GM21367 (cell line): ENCODE results near the gene ERF.

Experiments
- ATAC-seq: cut with Tn5 transposase; IDR thresholded peaks from one replicate; pipeline ENCODE4 v1.9.1; 2021; ENCODE audit not compliant: unreplicated experiment

ERF gene

DNA sequence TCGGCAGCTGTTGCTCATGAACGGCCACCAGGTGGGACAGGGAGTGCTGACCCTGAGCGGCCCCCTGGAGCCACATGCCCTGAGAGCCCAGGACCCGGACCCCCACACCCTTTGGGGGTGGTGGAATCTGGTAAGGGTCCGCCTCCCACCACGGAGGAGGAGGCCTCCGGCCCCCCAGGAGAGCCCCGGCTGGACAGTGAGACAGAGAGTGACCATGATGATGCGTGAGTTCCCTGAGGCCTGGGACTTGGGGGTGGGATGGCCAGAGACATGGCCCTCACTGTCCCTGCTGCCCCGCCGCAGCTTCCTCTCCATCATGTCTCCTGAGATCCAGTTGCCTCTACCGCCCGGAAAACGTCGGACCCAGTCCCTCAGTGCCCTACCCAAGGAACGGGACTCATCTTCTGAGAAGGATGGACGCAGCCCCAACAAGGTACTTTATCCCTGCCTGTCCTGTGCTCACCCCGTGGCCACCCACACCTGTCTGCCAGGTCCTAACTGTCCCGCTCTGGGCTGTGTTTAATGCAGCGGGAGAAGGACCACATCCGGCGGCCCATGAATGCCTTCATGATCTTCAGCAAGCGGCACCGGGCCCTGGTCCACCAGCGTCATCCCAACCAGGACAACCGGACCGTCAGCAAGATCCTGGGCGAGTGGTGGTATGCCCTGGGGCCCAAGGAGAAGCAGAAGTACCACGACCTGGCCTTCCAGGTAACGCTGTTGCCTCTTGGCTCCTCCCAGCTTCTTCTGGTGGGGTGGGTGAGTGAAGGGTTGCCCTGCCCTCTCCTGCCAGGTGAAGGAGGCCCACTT is 32.3 kb upstream of the ERF start:
- no peak for ATAC-seq

DNA sequence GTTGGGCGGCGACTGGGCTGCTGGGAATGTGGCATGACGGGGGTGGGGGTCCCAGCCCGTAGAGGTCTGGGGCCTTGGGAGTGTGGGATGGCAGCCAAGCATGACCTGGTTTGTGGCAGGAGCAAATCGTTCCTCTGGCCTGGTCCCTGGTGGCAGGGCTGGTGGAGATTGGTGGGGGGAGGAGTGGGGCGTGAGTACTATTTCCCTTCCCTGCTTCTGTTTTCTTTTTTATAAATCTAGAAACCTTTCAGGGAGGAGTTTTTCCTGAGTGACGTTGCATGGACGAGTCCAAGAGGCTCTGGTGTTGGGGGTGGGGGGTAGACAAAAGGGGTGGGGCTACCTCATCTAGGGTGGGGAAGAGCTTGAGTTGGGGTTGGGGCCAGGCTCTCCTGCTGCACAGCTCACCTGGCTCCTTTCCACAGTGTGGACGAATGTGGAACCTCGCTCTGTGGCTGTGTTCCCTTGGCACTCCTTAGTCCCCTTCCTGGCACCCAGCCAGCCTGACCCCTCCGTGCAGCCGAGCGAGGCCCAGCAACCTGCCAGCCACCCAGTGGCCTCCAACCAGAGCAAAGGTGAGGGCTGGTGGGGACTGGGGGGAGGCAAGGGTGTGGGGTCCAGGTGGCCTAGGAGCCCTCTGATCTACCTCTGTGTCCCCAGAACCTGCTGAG is 31.6 kb upstream of the ERF start:
- no peak for ATAC-seq

DNA sequence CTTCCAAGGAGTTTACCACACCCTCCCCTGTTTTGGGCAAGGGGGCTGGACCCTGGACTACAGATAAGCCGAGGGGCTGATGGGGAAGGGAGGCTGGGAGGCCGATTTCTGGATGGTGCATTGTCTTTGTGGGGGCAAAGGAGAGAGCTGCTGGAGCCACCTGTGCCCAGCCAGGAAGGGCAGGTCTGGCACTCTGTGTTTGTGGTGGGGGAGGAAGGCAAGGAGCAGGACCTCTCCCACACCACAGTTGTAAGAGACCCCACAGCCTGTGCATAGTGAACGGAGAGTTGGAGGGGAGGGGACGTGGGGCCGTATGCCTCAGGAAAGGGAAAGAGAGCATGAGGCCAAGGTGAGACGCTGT is 31.0 kb upstream of the ERF start:
- no peak for ATAC-seq

DNA sequence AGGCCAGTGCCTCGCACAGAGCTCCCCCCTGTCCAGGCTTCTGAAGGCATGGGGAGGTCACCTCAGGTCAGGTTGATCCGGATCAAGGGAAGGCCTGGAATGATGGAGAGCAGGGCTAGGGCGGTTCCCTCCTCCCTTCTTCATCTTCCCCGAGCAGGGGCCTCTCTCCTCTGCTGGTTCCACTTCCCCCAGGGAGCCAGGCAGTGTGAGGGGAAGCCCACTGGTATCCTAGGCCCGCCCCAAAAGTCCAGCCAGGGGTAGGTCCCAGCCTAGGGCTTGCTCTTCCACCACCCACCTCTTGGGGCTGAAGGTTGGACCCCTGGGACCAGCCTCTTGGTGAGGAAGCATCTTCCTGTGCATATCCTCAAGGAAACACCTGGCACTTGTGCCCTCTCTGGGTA is 30.6 kb upstream of the ERF start:
- no peak for ATAC-seq

DNA sequence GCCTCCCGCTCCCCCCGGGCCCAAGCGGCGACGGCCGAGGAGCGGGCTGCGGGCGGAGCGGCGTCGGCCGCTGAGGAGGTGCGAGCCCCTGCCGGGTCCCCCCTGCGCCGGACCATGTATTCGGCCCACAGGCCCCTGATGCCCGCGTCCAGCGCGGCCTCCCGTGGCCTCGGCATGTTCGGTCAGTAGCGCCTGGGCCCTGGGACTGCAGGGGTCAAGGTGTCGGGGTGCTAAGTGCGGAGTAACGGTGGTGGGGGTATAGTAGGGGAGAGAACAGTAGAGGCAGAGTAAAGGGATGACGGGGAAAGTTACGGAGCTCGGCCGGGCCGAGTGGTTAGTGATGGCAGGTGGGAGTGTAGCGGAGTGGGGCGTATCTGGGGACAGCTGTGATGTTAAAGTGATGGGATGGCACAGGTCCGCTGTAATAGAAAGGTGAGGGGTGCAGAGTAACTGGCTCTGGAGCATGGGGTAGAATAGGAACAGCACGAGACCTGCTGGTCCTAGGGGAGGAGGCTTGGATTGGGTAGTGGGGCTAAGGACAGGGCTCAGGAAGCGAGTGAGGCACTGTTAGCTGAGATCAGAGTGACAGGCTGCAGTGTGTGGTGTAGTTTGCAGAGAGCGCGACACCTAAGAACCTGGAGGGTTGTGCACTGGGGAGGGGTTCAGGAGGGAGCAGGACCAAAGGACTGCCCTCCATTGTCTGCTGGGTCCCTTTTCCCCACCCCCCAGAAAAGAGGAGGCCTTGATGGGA is 29.8 kb upstream of the ERF start:
- ATAC-seq = no peak

DNA sequence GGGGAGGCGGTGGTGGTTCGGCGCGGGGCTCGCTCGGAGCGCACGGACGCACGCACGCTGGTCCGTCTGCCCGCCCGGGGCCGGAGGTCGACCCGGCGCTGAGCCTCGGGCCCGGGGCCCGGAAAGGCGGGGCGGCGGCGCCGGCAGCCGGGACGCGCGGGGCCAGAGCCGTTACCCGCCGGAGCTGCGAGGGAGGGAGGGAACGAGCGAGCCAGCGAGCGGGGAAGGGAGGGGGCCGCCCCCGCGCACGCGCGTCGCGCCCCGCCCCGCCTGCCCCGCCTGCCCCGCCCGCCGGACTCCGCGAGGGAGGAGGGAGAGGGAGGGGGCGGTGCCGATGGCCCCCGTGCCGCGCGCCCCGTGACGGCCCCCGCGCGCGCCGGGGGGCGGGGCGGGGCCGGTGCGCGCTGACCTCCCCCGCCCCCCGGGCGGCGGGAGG is 29.2 kb upstream of the ERF start:
- ATAC-seq = peak; percentile 20

DNA sequence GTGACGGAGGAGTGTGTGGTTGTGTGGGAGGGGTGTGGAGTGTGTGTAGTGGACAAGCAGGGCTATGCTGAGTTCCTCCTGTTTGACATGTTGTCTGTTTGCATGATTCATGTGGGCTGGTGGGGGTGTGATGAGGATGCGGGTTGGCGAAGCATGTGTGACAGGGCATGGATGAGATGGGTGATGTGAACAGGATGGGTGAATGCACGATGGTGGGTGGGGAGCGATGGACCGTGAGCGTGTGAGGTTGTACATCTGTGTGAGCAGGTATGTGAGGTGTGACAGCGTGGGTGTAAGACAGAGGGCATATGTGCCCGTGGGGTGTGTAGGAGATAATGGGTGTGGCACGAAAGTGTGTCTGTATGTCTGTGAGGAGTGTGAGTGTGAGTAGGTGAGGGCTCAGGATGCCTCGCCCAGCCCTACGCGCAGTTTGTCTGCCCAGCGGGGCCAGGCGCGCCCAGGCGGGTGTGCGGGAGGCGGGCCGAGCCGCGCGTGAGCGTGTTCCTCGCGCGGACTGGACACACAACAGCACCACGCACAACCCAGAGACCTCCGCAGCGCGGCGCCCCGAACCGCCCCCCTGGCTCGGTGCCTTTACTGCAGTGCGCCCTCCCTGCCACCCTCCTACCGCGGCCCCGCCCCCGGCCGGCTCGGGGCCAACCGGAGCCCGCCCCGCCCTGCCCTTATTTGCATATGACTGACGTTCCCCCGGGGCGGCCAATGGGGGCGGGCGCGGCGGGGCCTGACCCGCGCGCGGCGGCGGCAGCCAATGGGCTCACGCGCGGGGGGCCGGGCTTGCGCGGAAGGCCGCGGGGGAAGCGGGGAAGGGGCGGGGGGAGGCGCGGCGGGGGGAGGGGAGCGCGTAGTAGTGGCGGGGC is 28.5 kb upstream of the ERF start:
- ATAC-seq = peak; percentile 29

DNA sequence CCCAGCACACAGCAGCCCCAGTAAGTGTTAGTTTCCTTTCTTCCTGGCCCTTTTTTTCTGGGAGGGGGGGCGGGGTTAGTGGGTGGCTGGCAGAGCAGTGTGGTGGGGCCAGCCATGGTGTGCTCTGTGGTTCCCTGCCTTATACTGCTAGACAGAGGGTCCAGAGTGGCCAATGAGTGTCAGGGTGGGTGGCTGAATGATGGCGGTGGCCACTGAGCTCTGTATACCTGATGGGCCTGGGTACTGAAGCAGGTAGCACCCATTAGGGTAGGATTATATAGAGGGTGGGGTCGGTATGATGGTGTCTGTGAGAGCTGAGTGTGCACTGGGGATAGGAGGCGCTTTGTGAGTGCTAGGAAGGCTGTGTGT is 27.9 kb upstream of the ERF start:
- no peak for ATAC-seq

DNA sequence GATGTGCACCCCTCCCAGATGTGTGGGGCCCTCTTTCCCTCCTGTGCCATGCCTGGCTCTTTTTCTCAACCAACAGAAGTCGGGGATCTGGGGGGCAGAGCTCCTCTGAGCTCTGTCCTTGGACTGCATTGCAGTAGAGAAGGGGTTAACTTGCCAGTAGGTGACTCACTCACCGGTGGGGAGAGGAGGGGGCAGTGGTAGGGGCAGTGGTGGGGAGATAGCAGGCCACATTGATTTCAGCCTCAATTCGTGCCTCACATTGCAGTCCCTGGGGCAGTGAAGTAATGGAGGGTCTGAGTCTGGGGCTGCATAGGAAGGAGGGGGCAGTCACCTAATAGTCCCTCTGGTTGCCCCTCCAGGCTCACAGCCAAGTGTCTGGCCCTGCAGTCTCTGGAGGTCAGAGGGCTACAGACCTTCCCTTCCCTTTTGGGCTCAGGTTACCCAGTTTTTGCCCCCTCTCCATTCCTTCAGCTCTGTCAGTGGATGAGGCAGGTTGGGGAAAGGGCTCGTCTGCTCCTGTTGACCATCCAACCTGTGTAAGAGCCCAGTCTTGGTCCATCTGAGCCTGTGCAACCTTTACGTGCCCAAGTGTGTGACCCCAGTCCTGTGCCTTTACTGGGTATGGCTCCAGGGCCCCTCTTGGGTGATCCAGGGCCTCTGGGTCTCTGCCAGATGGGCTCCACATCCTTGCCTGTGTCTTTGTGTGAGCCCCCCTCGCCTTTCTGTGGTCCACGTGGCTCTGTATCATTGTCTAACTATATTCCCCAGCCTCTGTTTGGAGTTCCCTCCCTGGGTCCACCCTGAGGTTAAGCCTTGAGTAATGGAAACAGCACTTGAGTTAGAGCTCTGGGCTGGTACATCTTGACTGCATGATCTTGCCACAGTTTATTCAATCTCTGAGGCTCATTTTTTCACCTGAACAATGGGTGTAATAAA is 27.2 kb upstream of the ERF start:
- ATAC-seq = no peak

DNA sequence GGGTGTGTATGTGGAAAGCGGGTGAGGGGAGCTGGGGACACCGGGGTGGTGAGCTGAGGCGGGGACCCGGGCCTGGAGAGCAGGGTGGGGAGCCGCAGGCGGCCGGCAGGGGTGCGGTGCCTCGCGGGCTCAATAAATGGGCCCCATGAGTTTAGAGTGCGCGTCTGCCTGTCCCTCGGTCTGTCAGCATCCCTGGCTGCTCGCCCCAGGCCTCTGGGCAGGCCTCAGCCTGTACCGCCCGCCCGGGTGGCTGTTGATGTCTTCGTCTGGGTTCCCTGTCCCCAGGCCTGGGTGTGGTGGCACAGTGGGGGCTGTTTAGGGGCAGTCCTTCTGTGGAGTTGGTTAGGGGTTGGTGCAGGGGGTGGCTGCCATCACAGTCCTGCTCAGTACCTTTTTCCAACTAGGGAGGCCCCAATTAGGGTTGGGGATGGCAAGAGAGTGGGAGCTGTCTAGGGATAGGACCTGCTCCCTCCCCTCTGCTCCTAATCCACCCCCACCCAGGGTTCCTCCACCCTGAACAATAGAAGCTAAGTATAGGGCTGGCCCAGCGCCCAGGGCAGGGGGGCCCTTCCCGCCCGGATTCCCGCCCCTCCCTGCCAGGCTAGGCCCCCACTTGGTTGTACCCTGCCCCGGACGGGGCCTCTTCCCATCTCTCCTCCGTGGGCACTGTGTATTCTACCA is 26.4 kb upstream of the ERF start:
- no peak for ATAC-seq

DNA sequence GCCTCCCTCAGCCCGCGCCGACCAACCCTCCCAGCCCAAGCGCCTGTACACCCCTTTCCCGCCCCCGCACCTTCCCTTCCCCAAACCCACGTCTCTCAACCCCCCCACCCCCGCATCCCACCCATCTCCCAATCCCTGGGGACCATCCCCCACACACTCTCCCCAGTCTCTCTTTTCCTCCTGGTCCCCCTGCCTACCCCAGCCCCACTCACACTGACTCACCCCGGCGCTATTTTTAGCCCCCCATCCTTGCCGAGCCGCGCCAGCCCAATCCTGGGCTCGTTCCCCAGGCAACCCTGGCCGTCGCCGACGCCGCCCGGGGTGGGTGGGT is 25.9 kb upstream of the ERF start:
- ATAC-seq = no peak

DNA sequence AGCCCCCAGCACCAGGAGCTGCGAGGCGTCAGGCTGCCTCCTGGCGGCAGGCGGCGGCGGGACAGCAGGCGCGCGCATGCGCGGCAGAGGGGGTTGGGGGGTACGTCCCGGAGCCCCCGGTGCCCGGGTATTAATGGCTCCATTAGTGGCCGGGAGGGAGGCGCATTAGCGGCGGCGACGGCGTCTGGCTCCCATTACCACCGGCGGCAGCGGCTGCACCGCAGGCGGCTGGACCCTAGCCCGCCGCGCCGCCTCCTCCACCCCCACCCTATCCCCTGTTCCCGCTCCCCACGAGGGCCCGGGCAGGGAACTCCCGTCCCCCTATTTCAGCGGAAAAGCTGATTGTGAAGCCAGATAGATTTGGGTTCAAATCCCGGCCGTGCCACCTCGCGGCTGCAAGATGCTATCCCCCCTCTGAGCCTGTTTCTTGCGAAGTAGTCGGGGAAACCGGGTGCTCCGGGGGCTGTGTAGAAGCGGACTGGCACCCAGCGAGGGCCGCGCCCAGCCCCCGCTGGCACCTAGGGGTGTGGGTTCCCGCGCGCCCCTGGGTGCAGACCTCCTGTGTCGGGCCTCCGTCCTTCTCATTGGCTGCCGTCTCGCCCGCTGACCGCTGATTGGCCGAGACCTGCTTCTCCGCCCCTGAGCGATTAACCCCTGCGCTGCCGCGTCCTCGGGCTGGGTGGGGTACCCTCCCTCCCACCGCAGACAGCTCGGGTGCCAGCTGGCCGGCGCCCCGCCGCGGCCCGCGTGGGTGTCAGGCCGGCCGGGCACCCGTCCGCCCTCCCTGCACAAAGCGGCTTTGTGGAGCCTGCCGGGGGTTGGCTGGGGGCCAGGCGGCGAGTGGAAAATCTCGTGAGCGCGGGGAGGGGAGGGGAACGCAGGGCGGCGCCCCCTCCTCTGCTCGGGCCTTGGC is 25.2 kb upstream of the ERF start:
- no peak for ATAC-seq

DNA sequence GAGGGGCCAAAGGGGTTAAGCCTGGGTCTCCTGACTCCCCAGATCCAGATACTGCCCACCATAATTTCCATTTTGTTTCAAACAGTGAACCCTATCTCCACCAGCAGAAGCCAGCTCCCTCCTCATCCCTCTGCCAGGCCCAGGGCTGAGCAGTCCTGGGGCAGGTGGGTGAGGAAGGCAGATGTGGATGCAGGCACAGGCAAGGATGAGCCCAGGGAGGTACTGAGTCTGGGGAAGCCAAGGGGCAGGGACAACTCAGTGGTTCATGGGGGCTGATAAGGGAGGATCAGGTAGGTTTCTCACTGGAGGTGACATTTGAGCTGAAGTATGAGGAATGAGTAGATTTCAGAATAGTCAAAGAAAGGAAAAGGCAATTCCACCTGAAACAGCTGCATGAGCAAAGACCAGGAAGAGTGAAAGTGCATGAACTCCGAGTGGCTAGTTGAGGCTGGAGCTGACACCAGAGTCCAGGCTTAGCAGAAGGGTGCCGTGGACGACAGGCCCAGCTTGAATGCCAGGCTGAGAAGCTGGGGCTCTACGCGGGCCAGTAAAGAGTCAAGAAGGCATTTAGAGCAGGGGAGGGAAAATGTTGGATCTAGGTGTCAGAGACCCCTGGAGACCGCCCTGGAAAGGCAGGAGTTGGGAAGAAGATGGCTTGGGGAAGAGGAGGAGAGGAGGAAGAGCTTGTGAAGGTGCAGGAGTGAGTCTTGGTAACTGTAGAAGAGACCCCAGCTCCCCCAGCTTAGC is 24.4 kb upstream of the ERF start:
- no peak for ATAC-seq

DNA sequence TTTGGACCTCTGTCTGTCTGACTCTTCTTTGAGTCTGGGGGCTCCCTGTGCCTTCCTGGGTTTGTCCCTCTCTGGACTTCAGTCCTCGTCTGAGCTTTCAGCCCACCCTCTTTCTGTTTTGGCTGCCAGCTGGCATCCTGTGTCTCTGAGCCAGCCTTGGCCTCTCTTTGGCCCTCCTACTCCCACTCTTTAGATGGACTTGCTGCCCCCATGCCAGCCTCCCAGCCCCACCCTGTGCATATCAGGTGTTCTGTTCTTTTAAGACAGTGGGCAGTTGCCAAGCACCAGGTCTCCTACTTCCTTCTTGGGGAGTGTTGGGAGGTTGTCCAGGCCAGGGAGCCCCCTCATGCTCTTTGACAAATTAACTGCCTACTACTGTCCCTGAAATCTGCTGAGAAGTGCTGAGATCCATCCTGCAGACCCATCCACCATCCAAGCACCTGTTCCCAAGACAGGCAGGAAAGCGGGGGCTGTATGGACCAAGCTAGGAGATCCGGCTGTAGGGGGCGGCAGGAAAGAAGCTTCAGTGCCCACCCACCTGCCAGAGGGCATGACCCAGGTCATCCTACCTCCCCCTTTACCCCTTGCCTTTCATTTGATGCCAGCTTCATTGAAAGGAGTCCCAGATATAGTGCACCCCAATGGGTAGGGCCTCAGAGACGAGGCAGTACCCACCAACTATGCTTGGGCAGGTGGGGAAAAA is 23.7 kb upstream of the ERF start:
- ATAC-seq = no peak

DNA sequence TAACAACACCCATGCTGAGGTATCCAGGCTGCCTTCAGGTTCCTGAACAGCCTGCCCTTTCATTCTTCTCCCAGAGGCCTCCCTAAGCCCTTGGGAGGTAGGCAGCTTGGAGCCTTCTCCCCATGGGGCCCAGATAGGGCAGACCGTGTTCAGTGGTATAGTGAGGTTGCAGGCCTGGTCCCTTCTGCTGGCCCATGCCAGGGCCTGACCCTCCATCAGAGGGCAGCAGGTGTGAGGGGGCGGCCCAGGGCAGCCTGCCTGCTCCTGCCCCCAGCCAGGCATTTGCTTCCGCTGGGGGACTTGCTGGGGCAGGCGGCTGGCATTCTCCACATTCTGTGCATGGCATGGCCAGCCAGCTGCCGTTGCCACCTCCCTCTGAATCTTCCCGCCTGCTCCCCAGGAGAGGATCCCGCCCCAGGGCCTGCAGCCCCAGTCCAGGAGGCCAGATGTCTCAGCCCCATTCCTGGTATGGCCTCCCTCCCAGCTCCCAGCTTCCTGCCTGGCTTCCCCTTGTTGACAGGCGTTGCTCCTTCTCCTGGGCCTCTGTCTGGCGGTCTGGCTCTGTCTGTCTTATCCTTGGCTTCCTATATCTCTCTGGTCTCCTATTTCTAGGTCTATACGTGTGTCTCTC is 23.0 kb upstream of the ERF start:
- no peak for ATAC-seq

DNA sequence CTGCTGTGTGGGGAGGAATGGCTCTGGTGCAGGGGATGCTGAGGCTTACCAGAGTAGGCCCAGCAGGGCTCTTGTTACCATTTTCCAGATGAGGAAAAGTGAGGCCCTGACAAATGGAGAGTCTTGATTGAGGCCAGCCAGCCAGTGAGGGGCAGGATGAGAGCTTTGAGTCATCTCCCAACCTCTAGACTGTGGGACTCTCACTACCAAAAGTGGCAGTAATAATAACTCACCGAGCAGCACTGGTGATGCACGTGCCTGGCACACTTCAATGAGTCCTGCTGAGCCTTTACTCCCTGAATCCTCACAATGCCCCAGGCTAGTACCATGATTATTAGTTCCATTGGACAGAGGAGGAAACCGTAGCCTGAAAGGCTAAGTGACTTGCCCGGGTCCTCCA is 21.9 kb upstream of the ERF start:
- ATAC-seq = no peak

DNA sequence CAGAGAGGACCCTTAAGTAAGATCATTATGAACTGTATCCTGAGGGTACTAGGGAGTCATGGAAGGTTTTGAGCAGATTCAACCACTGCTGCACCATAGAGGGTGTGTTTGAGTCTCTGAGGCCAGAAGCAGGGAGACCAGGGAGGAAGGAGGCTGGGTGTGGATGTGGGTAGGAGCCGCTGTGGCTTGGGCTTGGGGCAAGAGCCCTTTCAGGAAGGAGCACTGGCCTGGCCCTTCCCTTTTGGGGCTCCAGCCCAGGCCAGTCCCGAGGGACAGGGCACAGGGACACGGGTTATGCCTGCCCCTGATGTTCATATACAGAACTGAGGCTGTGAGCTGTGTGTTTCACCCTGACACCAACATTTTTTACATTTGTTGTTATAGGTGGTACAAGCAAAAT is 21.4 kb upstream of the ERF start:
- ATAC-seq = no peak
